ENCODE data around the gene SSTR3.

The SSTR3 gene

GRCh38 chr22:37226514-37226913 lies 14.2 kb upstream of the SSTR3 start:
- TF ChIP-seq GATA3 (IDR thresholded peaks at IDR 0.05; ENCODE audit: low read depth, low read length) (no peak), GATA2 (IDR thresholded peaks at IDR 0.05; ENCODE audit: low read depth, low read length) (no peak)

- TF ChIP-seq GATA3 (IDR thresholded peaks at IDR 0.05; ENCODE audit: low read depth, low read length) = no peak
Observed at GRCh38 chr22:37226087-37226486, 13.8 kb upstream of the SSTR3 start.

- TF ChIP-seq GATA3 (IDR thresholded peaks at IDR 0.05; ENCODE audit: low read depth, low read length) (no peak), GATA2 (IDR thresholded peaks at IDR 0.05; ENCODE audit: low read depth, low read length) (no peak)
Observed at GRCh38 chr22:37225481-37225880, 13.2 kb upstream of the SSTR3 start.

GRCh38 chr22:37224757-37225420 lies 12.6 kb upstream of the SSTR3 start:
- TF ChIP-seq GATA2 (IDR thresholded peaks at IDR 0.05; ENCODE audit: low read depth, low read length) = no peak
- no peak for TF ChIP-seq GATA3 (IDR thresholded peaks at IDR 0.05; ENCODE audit: low read depth, low read length)

GRCh38 chr22:37223965-37224551 lies 11.8 kb upstream of the SSTR3 start:
- TF ChIP-seq GATA3 (IDR thresholded peaks at IDR 0.05; ENCODE audit: low read depth, low read length) (no peak), GATA2 (IDR thresholded peaks at IDR 0.05; ENCODE audit: low read depth, low read length) (no peak)

- TF ChIP-seq GATA3 (IDR thresholded peaks at IDR 0.05; ENCODE audit: low read depth, low read length) (no peak), GATA2 (IDR thresholded peaks at IDR 0.05; ENCODE audit: low read depth, low read length) (no peak)
Observed at GRCh38 chr22:37222440-37222971, 10.2 kb upstream of the SSTR3 start.

- TF ChIP-seq GATA3 (IDR thresholded peaks at IDR 0.05; ENCODE audit: low read depth, low read length) (no peak), GATA2 (IDR thresholded peaks at IDR 0.05; ENCODE audit: low read depth, low read length) (no peak)
Observed at GRCh38 chr22:37221424-37222333, 9.4 kb upstream of the SSTR3 start.

GRCh38 chr22:37220543-37220981 lies 8.3 kb upstream of the SSTR3 start:
- TF ChIP-seq GATA3 (IDR thresholded peaks at IDR 0.05; ENCODE audit: low read depth, low read length) = no peak
- TF ChIP-seq GATA2 (IDR thresholded peaks at IDR 0.05; ENCODE audit: low read depth, low read length) = no peak

- no peak for TF ChIP-seq GATA3 (IDR thresholded peaks at IDR 0.05; ENCODE audit: low read depth, low read length)
- TF ChIP-seq GATA2 (IDR thresholded peaks at IDR 0.05; ENCODE audit: low read depth, low read length) = peak; percentile 27; the same call in 1 of the 2 replicates
Observed at GRCh38 chr22:37219533-37219932, 7.3 kb upstream of the SSTR3 start.

GRCh38 chr22:37218771-37219411 lies 6.6 kb upstream of the SSTR3 start:
- TF ChIP-seq GATA2 (IDR thresholded peaks at IDR 0.05; ENCODE audit: low read depth, low read length) = no peak
- no peak for TF ChIP-seq GATA3 (IDR thresholded peaks at IDR 0.05; ENCODE audit: low read depth, low read length)

- TF ChIP-seq GATA3 (IDR thresholded peaks at IDR 0.05; ENCODE audit: low read depth, low read length) (no peak), GATA2 (IDR thresholded peaks at IDR 0.05; ENCODE audit: low read depth, low read length) (no peak)
Observed at GRCh38 chr22:37218399-37218770, 6.1 kb upstream of the SSTR3 start.

- TF ChIP-seq GATA2 (IDR thresholded peaks at IDR 0.05; ENCODE audit: low read depth, low read length) (no peak), GATA3 (IDR thresholded peaks at IDR 0.05; ENCODE audit: low read depth, low read length) (no peak)
Observed at GRCh38 chr22:37215890-37216289, 3.6 kb upstream of the SSTR3 start.

- TF ChIP-seq GATA3 (IDR thresholded peaks at IDR 0.05; ENCODE audit: low read depth, low read length) = no peak
Observed at GRCh38 chr22:37214731-37215030, 2.4 kb upstream of the SSTR3 start.

Measured in SH-SY5Y (cell line).